ENCODE data around the gene GORASP2. TPM values are rescaled to one million over a fixed set of nuclear protein-coding genes. Genes with fewer than 3 reads are reported as not detected.

The GORASP2 gene
- total RNA-seq, 1 donor from 2014 or later: 38.8 TPM

Other genes with a start within 250 kb of the GORASP2 start
- gene SP5, start 213.9 kb upstream of the GORASP2 start, total RNA-seq (ENCODE audit: unreplicated experiment): 1.8 TPM
- 2.1 TPM for gene ERICH2, start 158.9 kb upstream of the GORASP2 start, total RNA-seq (ENCODE audit: unreplicated experiment)
- gene GAD1, start 112.4 kb upstream of the GORASP2 start, total RNA-seq (ENCODE audit: unreplicated experiment): 0.44 TPM
- gene TLK1, start 231.6 kb downstream of the GORASP2 start, total RNA-seq (ENCODE audit: unreplicated experiment): 45.7 TPM